GM12878 (cell line): Measurements from ENCODE around the gene SLC6A7. TPM values are rescaled to one million over a fixed set of nuclear protein-coding genes. Genes with fewer than 3 reads are reported as not detected.
A peak's percentile ranks its signal among the peaks of the same experiment; 100 is the strongest.

Experiments used
- BHLHE40 ChIP-seq, 2 experiments: fragments of 450-650 bp in 1 of 2; IDR thresholded peaks; 2 replicates each; pipeline ENCODE4 v1.6.1; 2011 to 2017; ENCODE audit warnings: low read depth in 2 of 2, borderline replicate concordance in 1 of 2, improper control_type of control experiment in 1 of 2, low read length in 1 of 2, mild to moderate bottlenecking in 1 of 2
- CBX5 ChIP-seq: sonication (generic); IDR thresholded peaks from 2 replicates; pipeline ENCODE4 v1.6.1; 2016; ENCODE audit warnings: low read depth, moderate library complexity, mild to moderate bottlenecking, inconsistent platforms
- CHD1 ChIP-seq: IDR thresholded peaks from 2 replicates; pipeline ENCODE4 v1.6.1; 2012; ENCODE audit warnings: low read depth, low read length, improper control_type of control experiment
- CREM ChIP-seq: IDR thresholded peaks from 2 replicates; pipeline ENCODE4 v1.6.1; 2014; ENCODE audit warnings: antibody characterized with exemption, low read depth
- ELK1 ChIP-seq: IDR thresholded peaks from 2 replicates; pipeline ENCODE4 v1.6.1; 2012; ENCODE audit warnings: low read depth, low read length, improper control_type of control experiment
- EP300 ChIP-seq, 2 experiments: fragments of 150-350 bp in 1 of 2; IDR thresholded peaks; 2 replicates each; pipeline ENCODE4 v1.6.1; 2011 to 2012; ENCODE audit warnings: low read depth in 2 of 2, low read length in 2 of 2, borderline replicate concordance in 1 of 2, improper control_type of control experiment in 1 of 2, inconsistent platforms in 1 of 2; ENCODE audit not compliant: control insufficient read depth in 1 of 2
- GATAD2B ChIP-seq: fragments of 450-650 bp; conservative IDR thresholded peaks from 2 replicates; pipeline ENCODE4 v1.6.1; 2017; ENCODE audit warnings: low read depth, mild to moderate bottlenecking, moderate library complexity
- HDAC6 ChIP-seq: fragments of 200-600 bp; sonication (generic); IDR thresholded peaks from one replicate; pipeline ENCODE4 v1.8.0; 2017; ENCODE audit warnings: antibody characterized with exemption; ENCODE audit not compliant: unreplicated experiment
- IKZF1 ChIP-seq: fragments of 450-650 bp; conservative IDR thresholded peaks from 2 replicates; pipeline ENCODE4 v1.6.1; 2017; ENCODE audit warnings: antibody characterized with exemption, mild to moderate bottlenecking
- IRF4 ChIP-seq: IDR thresholded peaks from 2 replicates; pipeline ENCODE4 v1.6.1; 2011; ENCODE audit warnings: low read depth, low read length
- IRF5 ChIP-seq: fragments of 450-650 bp; IDR thresholded peaks from 2 replicates; pipeline ENCODE4 v1.6.1; 2017; ENCODE audit warnings: borderline replicate concordance
- MXI1 ChIP-seq: fragments of 150-350 bp; IDR thresholded peaks from 2 replicates; pipeline ENCODE4 v1.6.1; 2011; ENCODE audit warnings: low read depth, mild to moderate bottlenecking, inconsistent platforms, low read length, improper control_type of control experiment
- NFXL1 ChIP-seq: fragments of 450-650 bp; IDR thresholded peaks from 2 replicates; pipeline ENCODE4 v1.6.1; 2017; ENCODE audit warnings: antibody characterized with exemption, mild to moderate bottlenecking, borderline replicate concordance
- PAX5 ChIP-seq: IDR thresholded peaks from 2 replicates; pipeline ENCODE4 v1.6.1; 2011; ENCODE audit warnings: low read depth, low read length, borderline replicate concordance
- POU2F2 ChIP-seq: IDR thresholded peaks from 3 replicates; pipeline ENCODE4 v1.6.1; 2011; ENCODE audit warnings: low read depth, mild to moderate bottlenecking, low read length, borderline replicate concordance
- STAT3 ChIP-seq: IDR thresholded peaks from 2 replicates; pipeline ENCODE4 v1.6.1; 2011; ENCODE audit warnings: low read depth, low read length, improper control_type of control experiment
- TBL1XR1 ChIP-seq: IDR thresholded peaks from 2 replicates; pipeline ENCODE4 v1.6.1; 2012; ENCODE audit warnings: low read depth, low read length, improper control_type of control experiment
- TCF3 ChIP-seq: IDR thresholded peaks from 2 replicates; pipeline ENCODE4 v1.6.1; 2012; ENCODE audit warnings: low read depth, mild to moderate bottlenecking, low read length, borderline replicate concordance; ENCODE audit not compliant: insufficient read depth
- ZNF217 ChIP-seq: fragments of 450-650 bp; IDR thresholded peaks from 2 replicates; pipeline ENCODE4 v1.6.1; 2017; ENCODE audit warnings: antibody characterized with exemption, mild to moderate bottlenecking
- ZNF384 ChIP-seq: IDR thresholded peaks from 2 replicates; pipeline ENCODE4 v1.6.1; 2012; ENCODE audit warnings: low read depth, mild to moderate bottlenecking, low read length, improper control_type of control experiment, borderline replicate concordance
- polyA plus RNA-seq, 11 experiments: library from polyadenylated mRNA; depleted of rRNA in 4 of 11; unstranded in 6 of 11; stranded (reverse) in 5 of 11; fragments of >200 nt; fragmentation: Nextera tagmentation in 4 of 11; fragmentation: Illumina TruSeq in 1 of 11; extraction: Ambion mirVana in 4 of 11; extraction: Trizol in 1 of 11; gene quantifications; 1 replicate in 1 of 11; 2 replicates in 10 of 11; pipeline versions ENCODE4 v1.2.1 to v1.2.3, GENCODE V29; 2011 to 2016; ENCODE audit warnings: inconsistent platforms in 2 of 11, missing spikeins in 2 of 11, low read depth in 1 of 11
- total RNA-seq, 4 experiments: library from RNA; depleted of rRNA in 3 of 4; stranded (reverse); fragments of >200 nt in 3 of 4; fragmentation: Illumina TruSeq in 1 of 4; extraction: Trizol in 1 of 4; gene quantifications; 2 replicates each; pipeline versions ENCODE4 v1.2.1 to v1.2.3, GENCODE V29; 2013 to 2021
- TF ChIP-seq, protein P1 (sequence below): IDR thresholded peaks from 2 replicates; pipeline ENCODE4 v1.6.1; 2011; ENCODE audit warnings: borderline replicate concordance, low read depth, mild to moderate bottlenecking, moderate library complexity, mixed read lengths, low read length; ENCODE audit not compliant: insufficient read depth; ENCODE audit errors: extremely low read length
- TF ChIP-seq, protein P2 (sequence below): IDR thresholded peaks from 2 replicates; pipeline ENCODE4 v1.6.1; 2012; ENCODE audit warnings: improper control_type of control experiment, low read depth, low read length; ENCODE audit not compliant: insufficient replicate concordance

SLC6A7 gene
- total and polyA plus RNA-seq, 10 of the 15 experiments (the other 5 are each of a cell fraction or from before 2014, with no cell fraction given) = 0.01 to 0.15 (median 0.06) TPM; not detected in 7

DNA sequence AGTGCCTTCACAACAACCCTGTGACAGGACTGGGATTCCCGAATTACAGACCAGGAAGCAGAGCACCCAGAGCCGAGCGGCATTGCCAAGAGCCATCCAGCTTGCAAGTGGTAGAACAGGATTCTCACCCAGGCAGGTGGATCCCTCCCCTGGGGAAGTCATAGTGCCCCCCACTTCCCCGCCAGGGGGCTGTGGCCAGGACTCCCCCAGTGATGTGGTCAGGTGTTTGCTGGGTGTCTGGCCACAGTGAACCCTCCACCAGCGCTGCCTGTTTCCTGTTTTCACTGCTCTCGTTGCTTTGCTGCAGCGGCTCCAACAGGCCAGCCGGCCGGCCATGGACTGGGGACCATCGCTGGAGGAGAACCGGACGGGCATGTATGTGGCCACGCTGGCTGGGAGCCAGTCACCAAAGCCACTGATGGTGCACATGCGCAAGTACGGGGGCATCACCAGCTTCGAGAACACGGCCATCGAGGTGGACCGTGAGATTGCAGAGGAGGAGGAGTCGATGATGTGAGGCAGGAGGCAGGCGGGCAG, 19.3 kb downstream of the SLC6A7 start (continued):
- TF ChIP-seq, protein P1, sequence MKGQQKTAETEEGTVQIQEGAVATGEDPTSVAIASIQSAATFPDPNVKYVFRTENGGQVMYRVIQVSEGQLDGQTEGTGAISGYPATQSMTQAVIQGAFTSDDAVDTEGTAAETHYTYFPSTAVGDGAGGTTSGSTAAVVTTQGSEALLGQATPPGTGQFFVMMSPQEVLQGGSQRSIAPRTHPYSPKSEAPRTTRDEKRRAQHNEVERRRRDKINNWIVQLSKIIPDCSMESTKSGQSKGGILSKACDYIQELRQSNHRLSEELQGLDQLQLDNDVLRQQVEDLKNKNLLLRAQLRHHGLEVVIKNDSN = no peak
- TF ChIP-seq ZNF217 (no peak), BHLHE40 (IDR thresholded peaks at IDR 0.05; ENCODE audit: borderline replicate concordance in 1 of 2, low read depth in 2 of 2, low read length in 1 of 2) (peak in 1 of 2 experiments; percentile 12; a peak in 1 of 4 replicates), CBX5 (no peak), ZNF384 (no peak), CREM (no peak), STAT3 (no peak), TCF3 (no peak), HDAC6 (no peak), GATAD2B (0 out of 2 replicates have a peak, but pooled peaks have one; percentile 23), ELK1 (no peak), MXI1 (no peak), EP300 (IDR thresholded peaks at IDR 0.05; ENCODE audit: borderline replicate concordance in 1 of 2, control insufficient read depth in 1 of 2, low read depth in 2 of 2, low read length in 2 of 2) (0 out of 4 replicates have a peak, but pooled peaks of 1 of the 2 experiments have one; percentile 8), IKZF1 (peak; percentile 68), PAX5 (no peak), IRF4 (no peak), CHD1 (no peak), NFXL1 (no peak), TBL1XR1 (no peak), POU2F2 (no peak), IRF5 (no peak)
- TF ChIP-seq, protein P2, sequence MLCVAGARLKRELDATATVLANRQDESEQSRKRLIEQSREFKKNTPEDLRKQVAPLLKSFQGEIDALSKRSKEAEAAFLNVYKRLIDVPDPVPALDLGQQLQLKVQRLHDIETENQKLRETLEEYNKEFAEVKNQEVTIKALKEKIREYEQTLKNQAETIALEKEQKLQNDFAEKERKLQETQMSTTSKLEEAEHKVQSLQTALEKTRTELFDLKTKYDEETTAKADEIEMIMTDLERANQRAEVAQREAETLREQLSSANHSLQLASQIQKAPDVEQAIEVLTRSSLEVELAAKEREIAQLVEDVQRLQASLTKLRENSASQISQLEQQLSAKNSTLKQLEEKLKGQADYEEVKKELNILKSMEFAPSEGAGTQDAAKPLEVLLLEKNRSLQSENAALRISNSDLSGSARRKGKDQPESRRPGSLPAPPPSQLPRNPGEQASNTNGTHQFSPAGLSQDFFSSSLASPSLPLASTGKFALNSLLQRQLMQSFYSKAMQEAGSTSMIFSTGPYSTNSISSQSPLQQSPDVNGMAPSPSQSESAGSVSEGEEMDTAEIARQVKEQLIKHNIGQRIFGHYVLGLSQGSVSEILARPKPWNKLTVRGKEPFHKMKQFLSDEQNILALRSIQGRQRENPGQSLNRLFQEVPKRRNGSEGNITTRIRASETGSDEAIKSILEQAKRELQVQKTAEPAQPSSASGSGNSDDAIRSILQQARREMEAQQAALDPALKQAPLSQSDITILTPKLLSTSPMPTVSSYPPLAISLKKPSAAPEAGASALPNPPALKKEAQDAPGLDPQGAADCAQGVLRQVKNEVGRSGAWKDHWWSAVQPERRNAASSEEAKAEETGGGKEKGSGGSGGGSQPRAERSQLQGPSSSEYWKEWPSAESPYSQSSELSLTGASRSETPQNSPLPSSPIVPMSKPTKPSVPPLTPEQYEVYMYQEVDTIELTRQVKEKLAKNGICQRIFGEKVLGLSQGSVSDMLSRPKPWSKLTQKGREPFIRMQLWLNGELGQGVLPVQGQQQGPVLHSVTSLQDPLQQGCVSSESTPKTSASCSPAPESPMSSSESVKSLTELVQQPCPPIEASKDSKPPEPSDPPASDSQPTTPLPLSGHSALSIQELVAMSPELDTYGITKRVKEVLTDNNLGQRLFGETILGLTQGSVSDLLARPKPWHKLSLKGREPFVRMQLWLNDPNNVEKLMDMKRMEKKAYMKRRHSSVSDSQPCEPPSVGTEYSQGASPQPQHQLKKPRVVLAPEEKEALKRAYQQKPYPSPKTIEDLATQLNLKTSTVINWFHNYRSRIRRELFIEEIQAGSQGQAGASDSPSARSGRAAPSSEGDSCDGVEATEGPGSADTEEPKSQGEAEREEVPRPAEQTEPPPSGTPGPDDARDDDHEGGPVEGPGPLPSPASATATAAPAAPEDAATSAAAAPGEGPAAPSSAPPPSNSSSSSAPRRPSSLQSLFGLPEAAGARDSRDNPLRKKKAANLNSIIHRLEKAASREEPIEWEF = no peak
